Gastrocnemius medialis (tissue), 4 donors: ENCODE results near the gene MEOX1. TPM values are rescaled to one million over a fixed set of nuclear protein-coding genes. Genes with fewer than 3 reads are reported as not detected.

Source experiments
- ATAC-seq, 2 donors: fragments of 150-250 bp; one replicate each; pipeline ENCODE4 v1.9.1; 2016
- DNase-seq, 2 donors: peaks; one replicate each; pipeline ENCODE4 v3.0.0-alpha.2; 2019
- H3K27ac ChIP-seq, 4 donors: fragments of 200-600 bp; sonication (generic); 1 replicate in 1 of 4; 2 replicates in 3 of 4; pipeline ENCODE4 v1.5.1; 2016 to 2018; ENCODE audit warnings: mild to moderate bottlenecking in 2 of 4, moderate library complexity in 1 of 4
- H3K27me3 ChIP-seq, 3 donors: fragments of 200-600 bp; sonication (generic) in 2 of 3; 1 replicate in 1 of 3; 2 replicates in 2 of 3; pipeline versions ENCODE4 v1.5.1 to v1.6.0; 2016 to 2019; ENCODE audit warnings: mild to moderate bottlenecking in 1 of 3, moderate library complexity in 1 of 3
- H3K36me3 ChIP-seq, 2 donors: fragments of 200-600 bp; sonication (generic) in 1 of 2; one replicate each; pipeline ENCODE4 v1.5.1; 2017 to 2018
- H3K4me1 ChIP-seq, 2 donors: fragments of 200-600 bp; sonication (generic) in 1 of 2; one replicate each; pipeline ENCODE4 v1.5.1; 2016 to 2017; ENCODE audit warnings: mild to moderate bottlenecking in 2 of 2
- H3K4me3 ChIP-seq, 4 donors: fragments of 200-600 bp; sonication (generic) in 3 of 4; 1 replicate in 1 of 4; 2 replicates in 3 of 4; pipeline ENCODE4 v1.5.1; 2016 to 2019; ENCODE audit warnings: mild to moderate bottlenecking in 2 of 4
- H3K9me3 ChIP-seq, 3 donors: fragments of 200-600 bp; sonication (generic) in 2 of 3; 1 replicate in 1 of 3; 2 replicates in 2 of 3; pipeline ENCODE4 v1.5.1; 2016 to 2019
- POLR2A ChIP-seq, 2 donors: fragments of 450-650 bp; IDR thresholded peaks; one replicate each; pipeline ENCODE4 v1.6.1; 2017; ENCODE audit warnings: antibody characterized with exemption in 2 of 2, mild to moderate bottlenecking in 2 of 2, moderate library complexity in 2 of 2
- in situ Hi-C, 4 donors: fragments of 200-750 bp; cut with MboI; loops; one replicate each; pipeline versions ENCODE4 v1.15.0 to v1.8.0; 2017; ENCODE audit warnings: low sequenced_read_pairs in 4 of 4
- intact Hi-C: fragments of 100-400 bp; cut with DNase I; formaldehyde crosslinking; loops from one replicate; pipeline ENCODE4 v1.15.1; 2023; ENCODE audit warnings: low total_unique reads
- total RNA-seq, 4 donors: library from RNA; depleted of rRNA; stranded (reverse); fragments of >200 nt; gene quantifications; one replicate each; pipeline versions ENCODE4 v1.1.0 to v1.2.3, GENCODE V29; 2016
- TF ChIP-seq, protein P1 (sequence below), 5 experiments: fragments of 450-650 bp in 3 of 5; fragments of 200-600 bp in 2 of 5; sonication (generic) in 2 of 5; IDR thresholded peaks in 4 of 5; conservative IDR thresholded peaks in 1 of 5; 1 replicate in 4 of 5; 2 replicates in 1 of 5; pipeline ENCODE4 v1.5.1; 2016 to 2019; ENCODE audit warnings: antibody characterized with exemption in 5 of 5, mild to moderate bottlenecking in 3 of 5, moderate library complexity in 3 of 5

The MEOX1 gene
- total RNA-seq, 4 donors from 2014 or later = 4.0 to 12.2 (median 8.8) TPM

DNA sequence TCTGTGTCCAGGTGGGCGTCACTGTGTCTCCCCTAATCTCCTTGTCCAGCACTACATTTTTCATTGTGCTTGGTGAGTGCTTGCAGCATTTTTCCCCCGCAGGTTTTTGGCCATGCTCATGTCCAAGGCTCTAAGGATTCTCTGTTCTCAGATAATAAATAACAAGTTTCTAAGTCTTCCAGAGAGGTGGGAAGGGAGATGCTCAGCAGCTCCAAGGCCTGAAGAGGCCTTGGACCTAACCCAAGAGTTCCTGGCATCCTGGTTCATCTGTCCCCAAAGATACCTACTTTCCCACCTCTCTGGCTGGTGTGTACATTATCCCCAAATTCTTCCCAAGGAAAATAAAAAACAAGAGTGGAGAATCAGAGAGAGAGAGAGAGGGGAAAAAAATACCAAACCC lies 45.3 kb downstream of the MEOX1 start:
- no peak for ATAC-seq
- Histone ChIP-seq H3K27ac (no peak overlapping the region), H3K4me1 (no peaks in the 10 kb centered on the region), H3K4me3 (no peak overlapping the region), H3K9me3 (no peaks in the 10 kb centered on the region), H3K27me3 (no peaks in the 10 kb centered on the region), H3K36me3 (no peaks in the 10 kb centered on the region)
- in situ Hi-C loops = no loop called here
- DNase-seq = no peak
- intact Hi-C loops = no loop called here
- TF ChIP-seq, protein P1, sequence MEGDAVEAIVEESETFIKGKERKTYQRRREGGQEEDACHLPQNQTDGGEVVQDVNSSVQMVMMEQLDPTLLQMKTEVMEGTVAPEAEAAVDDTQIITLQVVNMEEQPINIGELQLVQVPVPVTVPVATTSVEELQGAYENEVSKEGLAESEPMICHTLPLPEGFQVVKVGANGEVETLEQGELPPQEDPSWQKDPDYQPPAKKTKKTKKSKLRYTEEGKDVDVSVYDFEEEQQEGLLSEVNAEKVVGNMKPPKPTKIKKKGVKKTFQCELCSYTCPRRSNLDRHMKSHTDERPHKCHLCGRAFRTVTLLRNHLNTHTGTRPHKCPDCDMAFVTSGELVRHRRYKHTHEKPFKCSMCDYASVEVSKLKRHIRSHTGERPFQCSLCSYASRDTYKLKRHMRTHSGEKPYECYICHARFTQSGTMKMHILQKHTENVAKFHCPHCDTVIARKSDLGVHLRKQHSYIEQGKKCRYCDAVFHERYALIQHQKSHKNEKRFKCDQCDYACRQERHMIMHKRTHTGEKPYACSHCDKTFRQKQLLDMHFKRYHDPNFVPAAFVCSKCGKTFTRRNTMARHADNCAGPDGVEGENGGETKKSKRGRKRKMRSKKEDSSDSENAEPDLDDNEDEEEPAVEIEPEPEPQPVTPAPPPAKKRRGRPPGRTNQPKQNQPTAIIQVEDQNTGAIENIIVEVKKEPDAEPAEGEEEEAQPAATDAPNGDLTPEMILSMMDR (IDR thresholded peaks at IDR 0.05 in 4 of 5, conservative IDR thresholded peaks at IDR 0.05 in 1 of 5) = no peak
- TF ChIP-seq POLR2A (IDR thresholded peaks at IDR 0.05) = no peak

DNA sequence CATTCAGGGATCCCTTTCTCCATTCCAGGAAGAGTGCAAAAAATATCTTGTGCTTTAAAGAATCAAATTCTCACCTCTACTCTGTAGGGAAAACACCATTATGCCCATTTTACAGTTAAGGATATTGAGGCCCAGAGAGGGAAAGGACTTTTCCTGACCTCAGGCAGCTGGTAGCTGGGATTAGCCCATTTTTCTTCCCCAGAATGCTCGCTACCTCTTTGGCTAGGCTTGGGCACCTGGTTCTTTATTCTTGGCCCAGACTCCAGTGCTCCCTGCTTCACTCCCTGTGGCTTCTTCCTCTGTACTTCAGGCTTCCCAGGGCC lies 45.7 kb downstream of the MEOX1 start:
- no peak for TF ChIP-seq POLR2A (IDR thresholded peaks at IDR 0.05)
- TF ChIP-seq, protein P1 (IDR thresholded peaks at IDR 0.05 in 4 of 5, conservative IDR thresholded peaks at IDR 0.05 in 1 of 5) = no peak

DNA sequence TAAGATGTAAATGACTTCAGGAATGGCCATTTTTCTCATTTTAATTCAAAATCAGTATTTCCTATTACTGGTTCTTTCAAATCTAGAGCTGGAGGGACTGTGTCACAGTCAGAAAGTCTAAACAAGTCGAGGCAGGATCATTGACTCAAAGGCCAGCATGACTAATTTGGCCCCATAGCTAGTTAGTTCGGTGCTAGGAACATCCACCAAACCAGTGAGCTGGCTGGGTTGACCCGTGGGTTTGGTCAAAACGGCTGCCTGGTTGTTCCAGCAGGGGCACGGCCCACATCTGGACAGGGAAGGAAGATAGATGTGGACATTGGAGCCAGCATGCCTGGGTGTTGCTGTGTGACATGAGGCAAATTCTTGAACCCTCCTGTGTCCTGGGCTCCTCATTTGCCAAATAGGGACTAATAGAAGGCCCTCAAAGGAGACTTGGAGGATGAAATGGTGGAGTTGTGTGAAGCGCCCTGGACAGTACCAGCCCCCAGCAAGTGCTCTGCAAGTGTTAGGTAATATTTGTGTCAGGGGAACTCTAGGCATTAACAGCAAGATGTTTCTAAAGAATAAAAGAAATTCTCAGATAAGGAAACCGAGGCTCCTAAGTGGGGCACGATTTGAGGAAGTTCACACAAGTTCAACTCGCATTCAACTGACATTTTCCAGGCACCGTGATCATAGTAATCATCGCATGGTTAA lies 46.2 kb downstream of the MEOX1 start:
- H3K4me1 ChIP-seq = no peaks in the 10 kb centered on the region
- TF ChIP-seq, protein P1 (IDR thresholded peaks at IDR 0.05 in 4 of 5, conservative IDR thresholded peaks at IDR 0.05 in 1 of 5) = no peak
- TF ChIP-seq POLR2A (IDR thresholded peaks at IDR 0.05) = no peak
- intact Hi-C loops = no loop called here
- no peak overlapping the region for H3K4me3 ChIP-seq
- no peak for DNase-seq
- no peaks in the 10 kb centered on the region for H3K9me3 ChIP-seq
- H3K27me3 ChIP-seq = no peaks in the 10 kb centered on the region
- no peak for ATAC-seq
- in situ Hi-C loops = no loop called here
- no peak overlapping the region for H3K27ac ChIP-seq
- H3K36me3 ChIP-seq = no peaks in the 10 kb centered on the region

More for the DNA sequence above, 45.7 kb downstream of the MEOX1 start:
- intact Hi-C loops = no loop called here
- in situ Hi-C loops = no loop called here
- Histone ChIP-seq H3K4me1 (no peaks in the 10 kb centered on the region), H3K27ac (no peak overlapping the region), H3K9me3 (no peaks in the 10 kb centered on the region), H3K4me3 (no peak overlapping the region), H3K36me3 (no peaks in the 10 kb centered on the region), H3K27me3 (no peaks in the 10 kb centered on the region)
- ATAC-seq (no peak), DNase-seq (no peak)

DNA sequence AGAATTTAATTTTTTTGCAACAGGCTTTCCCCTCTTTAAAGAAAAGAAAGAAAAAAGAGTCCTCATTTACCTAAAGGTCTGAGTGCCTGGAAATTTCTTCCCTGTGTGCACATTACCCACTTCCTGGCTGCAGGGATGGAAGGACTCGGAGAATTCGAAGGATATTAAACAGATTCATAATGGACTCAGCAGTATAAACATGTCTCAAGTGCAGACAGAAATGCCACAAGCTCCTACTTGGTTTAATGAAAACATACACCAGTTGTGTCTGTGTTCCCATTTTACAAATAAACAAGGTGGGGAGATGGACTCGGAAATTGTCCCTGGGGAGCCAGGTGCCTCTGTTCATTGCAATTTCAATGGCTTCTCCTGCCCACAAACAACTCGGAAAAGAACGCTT lies 47.2 kb downstream of the MEOX1 start:
- in situ Hi-C loops = no loop called here
- H3K27ac ChIP-seq = no peak overlapping the region

More for the DNA sequence above, 47.2 kb downstream of the MEOX1 start:
- H3K9me3 ChIP-seq = no peaks in the 10 kb centered on the region
- intact Hi-C loops = no loop called here
- DNase-seq (no peak), ATAC-seq (no peak)
- H3K27me3 ChIP-seq = no peaks in the 10 kb centered on the region
- no peaks in the 10 kb centered on the region for H3K36me3 ChIP-seq
- TF ChIP-seq, protein P1 (IDR thresholded peaks at IDR 0.05 in 4 of 5, conservative IDR thresholded peaks at IDR 0.05 in 1 of 5) = no peak
- TF ChIP-seq POLR2A (IDR thresholded peaks at IDR 0.05) = no peak
- no peak overlapping the region for H3K4me3 ChIP-seq
- H3K4me1 ChIP-seq = no peaks in the 10 kb centered on the region
